GM19324 (cell line): ENCODE measurements around the gene TEX35.
A peak's percentile ranks its signal among the peaks of the same experiment; 100 is the strongest.
"Not testable (repeated sequence)": the region's sequence is repeated elsewhere in the genome, so short reads cannot be mapped to it uniquely, and the experiment has no call there.

Source experiments
- ATAC-seq: cut with Tn5 transposase; IDR thresholded peaks from one replicate; pipeline ENCODE4 v1.9.1; 2021; ENCODE audit warnings: mild to moderate bottlenecking, moderate library complexity; ENCODE audit not compliant: unreplicated experiment, low FRiP score

Gene TEX35

GRCh38 chr1:178493301-178493741 is 19.6 kb upstream of the TEX35 start:
- no peak for ATAC-seq

GRCh38 chr1:178494569-178494971 is 18.3 kb upstream of the TEX35 start:
- ATAC-seq, result no peak

GRCh38 chr1:178495158-178495557 is 17.8 kb upstream of the TEX35 start:
- no peak for ATAC-seq

- no peak for ATAC-seq
Observed at GRCh38 chr1:178495741-178496409, 17.0 kb upstream of the TEX35 start.

GRCh38 chr1:178496410-178497135 is 16.3 kb upstream of the TEX35 start, which contains the start of gene CLEC20A:
Gene CLEC20A (minus strand): TSS chr1:178496964. CDS start chr1:178496939, 25 bp downstream.
- no peak for ATAC-seq

GRCh38 chr1:178497903-178498478 is 14.9 kb upstream of the TEX35 start:
- ATAC-seq, result no peak

- ATAC-seq, result no peak
Observed at GRCh38 chr1:178498896-178499675, 13.8 kb upstream of the TEX35 start.

- no peak for ATAC-seq
Observed at GRCh38 chr1:178500091-178500770, 12.7 kb upstream of the TEX35 start.

- ATAC-seq, result no peak
Observed at GRCh38 chr1:178500936-178501554, 11.9 kb upstream of the TEX35 start.

- ATAC-seq, result peak; percentile 75
Observed at GRCh38 chr1:178501705-178502329, 11.1 kb upstream of the TEX35 start.

GRCh38 chr1:178502330-178502714 is 10.6 kb upstream of the TEX35 start:
- no peak for ATAC-seq

GRCh38 chr1:178502856-178503255 is 10.1 kb upstream of the TEX35 start:
- no peak for ATAC-seq

- not testable (repeated sequence) for ATAC-seq
Observed at GRCh38 chr1:178503316-178503715, 9.6 kb upstream of the TEX35 start.

- ATAC-seq, result no peak
Observed at GRCh38 chr1:178503849-178504248, 9.1 kb upstream of the TEX35 start.

GRCh38 chr1:178504286-178504685 is 8.6 kb upstream of the TEX35 start:
- no peak for ATAC-seq

GRCh38 chr1:178506177-178506576 is 6.7 kb upstream of the TEX35 start:
- ATAC-seq, result no peak

- no peak for ATAC-seq
Observed at GRCh38 chr1:178506669-178507068, 6.2 kb upstream of the TEX35 start.

- no peak for ATAC-seq
Observed at GRCh38 chr1:178509414-178510007, 3.4 kb upstream of the TEX35 start.

- ATAC-seq, result no peak
Observed at GRCh38 chr1:178510155-178510554, 2.8 kb upstream of the TEX35 start.
